HepG2 (cell line): ENCODE results near the gene EPN3. TPM values are rescaled to one million over a fixed set of nuclear protein-coding genes. Genes with fewer than 3 reads are reported as not detected.

ENCODE experiments used
- CEBPZ ChIP-seq: IDR thresholded peaks from 2 replicates; pipeline ENCODE4 v1.6.1; 2012; ENCODE audit warnings: low read length, improper control_type of control experiment
- DNMT1 ChIP-seq: sonication (generic); formaldehyde crosslinking; IDR thresholded peaks from 2 replicates; pipeline ENCODE4 v1.5.1; 2020; ENCODE audit warnings: mild to moderate bottlenecking, missing genetic modification reagents
- HOXD1 ChIP-seq: sonication (generic); formaldehyde crosslinking; IDR thresholded peaks from 2 replicates; pipeline ENCODE4 v1.5.0; 2020; ENCODE audit warnings: missing genetic modification reagents
- IKZF4 ChIP-seq: sonication (generic); formaldehyde crosslinking; IDR thresholded peaks from 2 replicates; pipeline ENCODE4 v1.5.1; 2020; ENCODE audit warnings: borderline replicate concordance, mild to moderate bottlenecking, low read depth, missing genetic modification reagents; ENCODE audit errors: not compliant biosample characterization
- KLF16 ChIP-seq, 2 experiments: sonication (generic) in 1 of 2; formaldehyde crosslinking in 1 of 2; IDR thresholded peaks; 2 replicates each; pipeline versions ENCODE4 v1.6.1 to v1.8.0; 2016 to 2023; ENCODE audit warnings: missing genetic modification reagents in 2 of 2, missing compliant biosample characterization in 1 of 2
- MAX ChIP-seq: IDR thresholded peaks from 2 replicates; pipeline ENCODE4 v1.6.1; 2012; ENCODE audit warnings: inconsistent platforms
- SAP130 ChIP-seq: IDR thresholded peaks from 2 replicates; pipeline ENCODE4 v1.6.1; 2016; ENCODE audit warnings: low read depth
- SIN3B ChIP-seq: fragments of 150-350 bp; IDR thresholded peaks from 2 replicates; pipeline ENCODE4 v1.6.1; 2014; ENCODE audit warnings: low read length
- TCF7L2 ChIP-seq: IDR thresholded peaks from 2 replicates; pipeline ENCODE4 v1.6.1; 2011; ENCODE audit warnings: mild to moderate bottlenecking, low read depth, low read length, moderate library complexity
- THAP11 ChIP-seq: IDR thresholded peaks from 2 replicates; pipeline ENCODE4 v1.6.1; 2016; ENCODE audit warnings: missing biosample characterization, missing genetic modification reagents
- ZBTB10 ChIP-seq: sonication (generic); formaldehyde crosslinking; IDR thresholded peaks from 2 replicates; pipeline ENCODE4 v1.4.0; 2020; ENCODE audit warnings: missing genetic modification reagents, borderline replicate concordance
- ZNF468 ChIP-seq: sonication (generic); formaldehyde crosslinking; IDR thresholded peaks from 2 replicates; pipeline ENCODE4 v1.8.0; 2022; ENCODE audit warnings: mild to moderate bottlenecking, moderate library complexity, missing genetic modification reagents
- ZNF557 ChIP-seq: sonication (generic); formaldehyde crosslinking; IDR thresholded peaks from 2 replicates; pipeline ENCODE4 v1.4.0; 2020; ENCODE audit warnings: missing genetic modification reagents
- ZNF891 ChIP-seq: sonication (generic); formaldehyde crosslinking; IDR thresholded peaks from 2 replicates; pipeline ENCODE4 v1.5.0; 2020; ENCODE audit warnings: mild to moderate bottlenecking, missing genetic modification reagents
- polyA plus RNA-seq, 8 experiments: library from polyadenylated mRNA; depleted of rRNA in 3 of 8; stranded (reverse) in 7 of 8; unstranded in 1 of 8; fragments of >200 nt; fragmentation: Illumina TruSeq in 4 of 8; extraction: Trizol in 4 of 8; gene quantifications; 2 replicates each; pipeline versions ENCODE4 v1.2.1 to v1.2.3, GENCODE V29; 2011 to 2016; ENCODE audit warnings: low read depth in 4 of 8, missing spikeins in 1 of 8, mixed read lengths in 1 of 8; ENCODE audit not compliant: insufficient read depth in 1 of 8
- total RNA-seq, 5 experiments: library from RNA; depleted of rRNA; stranded (reverse); fragments of >200 nt; fragmentation: Illumina TruSeq; extraction: Trizol; gene quantifications; 2 replicates each; pipeline ENCODE4 v1.2.3, GENCODE V29; 2016; ENCODE audit warnings: low read depth in 1 of 5
- TF ChIP-seq, protein P1 (sequence below): sonication (generic); formaldehyde crosslinking; IDR thresholded peaks from 2 replicates; pipeline ENCODE4 v1.5.1; 2020; ENCODE audit warnings: mild to moderate bottlenecking, missing genetic modification reagents
- TF ChIP-seq, protein P2 (sequence below): sonication (generic); formaldehyde crosslinking; IDR thresholded peaks from 2 replicates; pipeline ENCODE4 v1.4.0; 2020; ENCODE audit warnings: missing genetic modification reagents, mild to moderate bottlenecking, borderline replicate concordance

EPN3 gene
- total and polyA plus RNA-seq, 2 of the 13 experiments (the other 11 are each of a cell fraction or from before 2014, with no cell fraction given), result 0.11 to 0.95 TPM

- TF ChIP-seq CEBPZ (no peak), ZNF468 (CRISPR knock-in tag) (peak; percentile 87; the same call in 1 of the 2 replicates), SIN3B (peak; percentile 22), ZNF891 (CRISPR knock-in tag) (peak; percentile 81; the same call in 1 of the 2 replicates), MAX (peak; percentile 94), IKZF4 (peak; percentile 52), ZBTB10 (peak; percentile 71; the same call in 1 of the 2 replicates), DNMT1 (CRISPR knock-in tag) (no peak), KLF16 (CRISPR knock-in tag; IDR thresholded peaks at IDR 0.05) (peak in 1 of 2 experiments; percentile 73; a peak in 2 of 4 replicates), SAP130 (CRISPR knock-in tag) (peak; percentile 93), ZNF557 (CRISPR knock-in tag) (no peak), HOXD1 (CRISPR knock-in tag) (no peak), TCF7L2 (no peak), THAP11 (CRISPR knock-in tag) (0 out of 2 replicates have a peak, but pooled peaks have one; percentile 8)
- TF ChIP-seq, protein P1, sequence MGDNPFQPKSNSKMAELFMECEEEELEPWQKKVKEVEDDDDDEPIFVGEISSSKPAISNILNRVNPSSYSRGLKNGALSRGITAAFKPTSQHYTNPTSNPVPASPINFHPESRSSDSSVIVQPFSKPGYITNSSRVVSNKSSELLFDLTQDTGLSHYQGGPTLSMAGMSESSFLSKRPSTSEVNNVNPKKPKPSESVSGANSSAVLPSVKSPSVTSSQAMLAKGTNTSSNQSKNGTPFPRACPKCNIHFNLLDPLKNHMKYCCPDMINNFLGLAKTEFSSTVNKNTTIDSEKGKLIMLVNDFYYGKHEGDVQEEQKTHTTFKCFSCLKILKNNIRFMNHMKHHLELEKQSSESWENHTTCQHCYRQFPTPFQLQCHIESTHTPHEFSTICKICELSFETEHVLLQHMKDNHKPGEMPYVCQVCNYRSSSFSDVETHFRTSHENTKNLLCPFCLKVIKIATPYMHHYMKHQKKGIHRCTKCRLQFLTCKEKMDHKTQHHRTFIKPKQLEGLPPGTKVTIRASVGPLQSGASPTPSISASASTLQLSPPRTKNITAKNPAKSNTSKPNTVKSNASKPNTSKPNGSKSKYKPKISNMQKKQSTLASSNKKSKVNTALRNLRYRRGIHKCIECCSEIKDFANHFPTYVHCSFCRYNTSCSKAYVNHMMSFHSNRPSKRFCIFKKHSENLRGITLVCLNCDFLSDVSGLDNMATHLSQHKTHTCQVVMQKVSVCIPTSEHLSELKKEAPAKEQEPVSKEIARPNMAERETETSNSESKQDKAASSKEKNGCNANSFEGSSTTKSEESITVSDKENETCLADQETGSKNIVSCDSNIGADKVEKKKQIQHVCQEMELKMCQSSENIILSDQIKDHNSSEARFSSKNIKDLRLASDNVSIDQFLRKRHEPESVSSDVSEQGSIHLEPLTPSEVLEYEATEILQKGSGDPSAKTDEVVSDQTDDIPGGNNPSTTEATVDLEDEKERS (CRISPR knock-in tag), result 0 out of 2 replicates have a peak, but pooled peaks have one; percentile 16
- TF ChIP-seq, protein P2, sequence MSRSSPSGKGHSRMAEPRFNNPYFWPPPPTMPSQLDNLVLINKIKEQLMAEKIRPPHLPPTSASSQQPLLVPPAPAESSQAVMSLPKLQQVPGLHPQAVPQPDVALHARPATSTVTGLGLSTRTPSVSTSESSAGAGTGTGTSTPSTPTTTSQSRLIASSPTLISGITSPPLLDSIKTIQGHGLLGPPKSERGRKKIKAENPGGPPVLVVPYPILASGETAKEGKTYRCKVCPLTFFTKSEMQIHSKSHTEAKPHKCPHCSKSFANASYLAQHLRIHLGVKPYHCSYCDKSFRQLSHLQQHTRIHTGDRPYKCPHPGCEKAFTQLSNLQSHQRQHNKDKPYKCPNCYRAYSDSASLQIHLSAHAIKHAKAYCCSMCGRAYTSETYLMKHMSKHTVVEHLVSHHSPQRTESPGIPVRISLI (CRISPR knock-in tag), result peak; percentile 28; the same call in 1 of the 2 replicates
Measured at GRCh38 chr17:50541716-50542688, 9.5 kb downstream of the EPN3 start (continued).
